NOMO-1 treated with dmso at 0.1 percent for 144 hours (cell line): ENCODE measurements around the gene JPH2.

Source experiments
- DNase-seq: peaks from one replicate; lab custom pipeline; 2025; ENCODE audit not compliant: unreplicated experiment; lab: John Stamatoyannopoulos, UW

Gene JPH2

GRCh38 chr20:44080646-44081267 is 106.2 kb downstream of the JPH2 start:
- peak; percentile 51 for DNase-seq

- no peak for DNase-seq
Measured at GRCh38 chr20:44080064-44080463, 106.9 kb downstream of the JPH2 start.

- no peak for DNase-seq
Measured at GRCh38 chr20:44079291-44079690, 107.7 kb downstream of the JPH2 start.

GRCh38 chr20:44075950-44076232 is 111.1 kb downstream of the JPH2 start:
- DNase-seq = no peak

GRCh38 chr20:44075191-44075949 is 111.6 kb downstream of the JPH2 start:
- peak; percentile 71 for DNase-seq

- peak; percentile 63 for DNase-seq
Measured at GRCh38 chr20:44074252-44075151, 112.5 kb downstream of the JPH2 start.

GRCh38 chr20:44073675-44074071 is 113.3 kb downstream of the JPH2 start:
- no peak for DNase-seq

GRCh38 chr20:44073011-44073674 is 113.8 kb downstream of the JPH2 start:
- DNase-seq = no peak

- no peak for DNase-seq
Measured at GRCh38 chr20:44072384-44072783, 114.6 kb downstream of the JPH2 start.

GRCh38 chr20:44071526-44072111 is 115.4 kb downstream of the JPH2 start:
- no peak for DNase-seq

- DNase-seq = no peak
Measured at GRCh38 chr20:44071057-44071456, 115.9 kb downstream of the JPH2 start.

GRCh38 chr20:44070139-44070900 is 116.7 kb downstream of the JPH2 start:
- peak; percentile 2 for DNase-seq

- peak; percentile 11 for DNase-seq
Measured at GRCh38 chr20:44069203-44070011, 117.6 kb downstream of the JPH2 start.

- DNase-seq = peak; percentile 11
Measured at GRCh38 chr20:44068316-44069201, 118.4 kb downstream of the JPH2 start.

- no peak for DNase-seq
Measured at GRCh38 chr20:44067650-44068081, 119.3 kb downstream of the JPH2 start.

- DNase-seq = no peak
Measured at GRCh38 chr20:44066645-44067606, 120.1 kb downstream of the JPH2 start.
